ENCODE measurements around the gene PSMB5. TPM values are rescaled to one million over a fixed set of nuclear protein-coding genes. Genes with fewer than 3 reads are reported as not detected.

PSMB5 gene
- total RNA-seq, 2 experiments from 2014 or later: 20.1 to 24.5 TPM

- H3K27ac Mint-ChIP-seq: peak overlapping the region; percentile 59
- no peaks in the 10 kb centered on the region for H3K9me3 ChIP-seq (ENCODE audit: control insufficient read depth in 1 of 2, insufficient read depth in 1 of 2, low read length in 2 of 2)
- peak in 1 of 14 experiments; percentile 34 for DNase-seq
Measured at GRCh38 chr14:23058654-23059504, 24.2 kb upstream of the PSMB5 start.

GRCh38 chr14:23057757-23058653 lies 23.3 kb upstream of the PSMB5 start:
- H3K27ac Mint-ChIP-seq: peak overlapping the region; percentile 63
- no peaks in the 10 kb centered on the region for H3K27me3 Mint-ChIP-seq
- peaks cover 24% of the 10 kb centered on the region for H3K4me1 ChIP-seq (ENCODE audit: insufficient read depth, low read length)
- H3K4me1 Mint-ChIP-seq (ENCODE audit: low read depth): peaks cover 18% of the 10 kb centered on the region
- peak; percentile 74 to 94 (median 86) for DNase-seq
- no peak overlapping the region for H3K27ac ChIP-seq (ENCODE audit: low read depth in 1 of 2, low read length in 2 of 2)
- no peaks in the 10 kb centered on the region for H3K9me3 ChIP-seq (ENCODE audit: control insufficient read depth in 1 of 2, insufficient read depth in 1 of 2, low read length in 2 of 2)
- no peaks in the 10 kb centered on the region for H3K9me3 Mint-ChIP-seq
- H3K36me3 ChIP-seq (ENCODE audit: insufficient read depth, low read length): peaks cover 37% of the 10 kb centered on the region
- peak overlapping the region; percentile 90 for H3K4me3 Mint-ChIP-seq
- CTCF ChIA-PET: interaction anchor here (0.5 to 4.8 kb wide), 26 partner anchors 9 to 1113 kb away, joined by 3 to 136 read pairs (median 5); partner anchors contain the start of genes ACIN1, AJUBA, C14orf119 and PRMT5
- intact Hi-C loops (cut with DNase I, micrococcal nuclease): loop anchor here (1.0 to 5.0 kb wide), 4 partner anchors 23 to 486 kb away; partner anchors contain the start of gene PSMB5 (in 1 of the 2)
- peak overlapping the region; percentile 75 for H3K4me3 ChIP-seq (ENCODE audit: low read length)
- H3K27me3 ChIP-seq (ENCODE audit: control insufficient read depth in 1 of 2, insufficient read depth in 2 of 2, low read length in 2 of 2): no peaks in the 10 kb centered on the region
- peak; percentile 73 for ATAC-seq (ENCODE audit: poor library complexity)
- H3K36me3 Mint-ChIP-seq (ENCODE audit: low read depth): peaks cover 54% of the 10 kb centered on the region
- POLR2A ChIA-PET: interaction anchor here (0.6 to 2.5 kb wide), 19 partner anchors 10 to 488 kb away, joined by 3 to 42 read pairs (median 4); partner anchors contain the start of genes ACIN1, AJUBA, C14orf119 and HAUS4
- TF ChIP-seq CTCF (IDR thresholded peaks at IDR 0.05): peak; percentile 91

More at GRCh38 chr14:23058654-23059504, 24.2 kb upstream of the PSMB5 start:
- H3K27ac ChIP-seq (ENCODE audit: low read depth in 1 of 2, low read length in 2 of 2): no peak overlapping the region
- H3K4me3 ChIP-seq (ENCODE audit: low read length): no peak overlapping the region
- H3K27me3 ChIP-seq (ENCODE audit: control insufficient read depth in 1 of 2, insufficient read depth in 2 of 2, low read length in 2 of 2): no peaks in the 10 kb centered on the region
- H3K36me3 Mint-ChIP-seq (ENCODE audit: low read depth): peaks cover 63% of the 10 kb centered on the region
- H3K4me1 Mint-ChIP-seq (ENCODE audit: low read depth): peaks cover 18% of the 10 kb centered on the region
- CTCF ChIA-PET: interaction anchor here (0.9 to 4.8 kb wide), 20 partner anchors 8 to 502 kb away, joined by 3 to 136 read pairs (median 6); partner anchors contain the start of genes ACIN1, AJUBA, C14orf119 and PSMB5
- peaks cover 24% of the 10 kb centered on the region for H3K4me1 ChIP-seq (ENCODE audit: insufficient read depth, low read length)
- H3K4me3 Mint-ChIP-seq: peak overlapping the region; percentile 71
- TF ChIP-seq CTCF (IDR thresholded peaks at IDR 0.05): no peak
- H3K27me3 Mint-ChIP-seq: no peaks in the 10 kb centered on the region
- POLR2A ChIA-PET: interaction anchor here (0.6 to 2.5 kb wide), 15 partner anchors 10 to 489 kb away, joined by 3 to 42 read pairs (median 5); partner anchors contain the start of genes ACIN1, AJUBA, C14orf119 and HAUS4
- ATAC-seq (ENCODE audit: poor library complexity): no peak
- peaks cover 46% of the 10 kb centered on the region for H3K36me3 ChIP-seq (ENCODE audit: insufficient read depth, low read length)
- no peaks in the 10 kb centered on the region for H3K9me3 Mint-ChIP-seq
- intact Hi-C loops (cut with DNase I, micrococcal nuclease): loop anchor here (1.0 to 5.0 kb wide), 3 partner anchors 64 to 487 kb away; no protein-coding TSS in a partner anchor

Data from CD4-positive, alpha-beta T cell (primary cell).